Loucy (cell line): Measurements from ENCODE around the gene DYRK1B.
"Not testable (repeated sequence)": the region's sequence is repeated elsewhere in the genome, so short reads cannot be mapped to it uniquely, and the experiment has no call there.

Experiments used
- H2AFZ ChIP-seq: fragments of 200-600 bp; sonication (generic); 2 replicates; pipeline ENCODE4 v1.6.0; 2016; ENCODE audit warnings: antibody characterized with exemption, mild to moderate bottlenecking, low read length, moderate library complexity
- H3F3A ChIP-seq: fragments of 200-600 bp; 2 replicates; pipeline ENCODE4 v1.6.0; 2016; ENCODE audit warnings: antibody characterized with exemption, low read depth, mild to moderate bottlenecking
- H3K27me3 ChIP-seq: fragments of 200-600 bp; sonication (generic); 2 replicates; pipeline ENCODE4 v1.6.1; 2014; ENCODE audit warnings: low read length, mild to moderate bottlenecking; ENCODE audit not compliant: insufficient read depth, poor library complexity, severe bottlenecking
- H3K36me3 ChIP-seq: fragments of 200-600 bp; sonication (generic); 2 replicates; pipeline ENCODE4 v1.6.1; 2016; ENCODE audit warnings: low read length; ENCODE audit not compliant: insufficient read depth
- H3K4me1 ChIP-seq: fragments of 200-600 bp; sonication (generic); 2 replicates; pipeline ENCODE4 v1.5.1; 2014; ENCODE audit warnings: low read length, mild to moderate bottlenecking; ENCODE audit not compliant: insufficient read depth, poor library complexity, severe bottlenecking
- H3K4me2 ChIP-seq: fragments of 200-600 bp; sonication (generic); 2 replicates; pipeline ENCODE4 v1.6.0; 2014; ENCODE audit warnings: antibody characterized with exemption, low read length, low read depth, mild to moderate bottlenecking; ENCODE audit not compliant: poor library complexity, severe bottlenecking
- H3K4me3 ChIP-seq: fragments of 200-600 bp; sonication (generic); 2 replicates; pipeline ENCODE4 v1.5.1; 2014; ENCODE audit warnings: low read length, mild to moderate bottlenecking, mixed read lengths; ENCODE audit not compliant: poor library complexity, severe bottlenecking
- H3K79me2 ChIP-seq: fragments of 200-600 bp; sonication (generic); 2 replicates; pipeline ENCODE4 v1.6.1; 2014; ENCODE audit warnings: low read length; ENCODE audit not compliant: insufficient read depth
- H3K9ac ChIP-seq: fragments of 200-600 bp; sonication (generic); 2 replicates; pipeline ENCODE4 v1.6.0; 2014; ENCODE audit warnings: mild to moderate bottlenecking, low read depth, low read length, moderate library complexity; ENCODE audit not compliant: poor library complexity, severe bottlenecking
- H3K9me2 ChIP-seq: fragments of 200-600 bp; sonication (generic); replicated peaks from 2 replicates; pipeline ENCODE4 v1.6.1; 2016; ENCODE audit warnings: low read depth, low read length, mixed read lengths
- H3K9me3 ChIP-seq: fragments of 200-600 bp; sonication (generic); 2 replicates; pipeline ENCODE4 v1.6.1; 2014; ENCODE audit warnings: mild to moderate bottlenecking, antibody characterized with exemption, low read length, low read depth; ENCODE audit not compliant: insufficient read depth
- H4K20me1 ChIP-seq: fragments of 200-600 bp; sonication (generic); 2 replicates; pipeline ENCODE4 v1.6.0; 2014; ENCODE audit warnings: antibody characterized with exemption, low read length, mild to moderate bottlenecking; ENCODE audit not compliant: insufficient read depth, poor library complexity, severe bottlenecking
- CTCF ChIP-seq: fragments of 200-600 bp; sonication (generic); conservative IDR thresholded peaks from 2 replicates; pipeline ENCODE4 v1.5.1; 2014; ENCODE audit warnings: mild to moderate bottlenecking, antibody characterized with exemption, low read length
- EZH2phosphoT487 ChIP-seq: fragments of 200-600 bp; IDR thresholded peaks from 2 replicates; pipeline ENCODE4 v1.6.1; 2018; ENCODE audit warnings: antibody characterized with exemption, mild to moderate bottlenecking, moderate library complexity, borderline replicate concordance

Gene DYRK1B

GRCh38 chr19:39833464-39834286 lies at the start of gene DYRK1B:
DYRK1B (minus strand) TSS chr19:39834162; CDS start chr19:39831867, 2,295 bp downstream.
- Histone ChIP-seq H3K9me3 (no peaks in the 10 kb centered on the region), H3K27me3 (no peaks in the 10 kb centered on the region), H3K4me2 (peak within 1 kb of the TSS; percentile 78), H3K36me3 (peaks cover 62% of the 10 kb centered on the region; the same call in 1 of the 2 replicates), H2AFZ (peak within 1 kb of the TSS; percentile 84), H4K20me1 (no peaks in the 10 kb centered on the region), H3K4me1 (peaks cover 13% of the 10 kb centered on the region), H3K4me3 (peak within 1 kb of the TSS; percentile 79), H3K79me2 (peaks cover 21% of the 10 kb centered on the region; the same call in 1 of the 2 replicates), H3K9me2 (no peaks in the 10 kb centered on the region), H3K9ac (peak within 1 kb of the TSS; percentile 80), H3F3A (0 out of 2 replicates have a peak, but pooled peaks cover 3% of the 10 kb centered on the region)
- no peak for TF ChIP-seq EZH2phosphoT487
- no peak for TF ChIP-seq CTCF

DNA sequence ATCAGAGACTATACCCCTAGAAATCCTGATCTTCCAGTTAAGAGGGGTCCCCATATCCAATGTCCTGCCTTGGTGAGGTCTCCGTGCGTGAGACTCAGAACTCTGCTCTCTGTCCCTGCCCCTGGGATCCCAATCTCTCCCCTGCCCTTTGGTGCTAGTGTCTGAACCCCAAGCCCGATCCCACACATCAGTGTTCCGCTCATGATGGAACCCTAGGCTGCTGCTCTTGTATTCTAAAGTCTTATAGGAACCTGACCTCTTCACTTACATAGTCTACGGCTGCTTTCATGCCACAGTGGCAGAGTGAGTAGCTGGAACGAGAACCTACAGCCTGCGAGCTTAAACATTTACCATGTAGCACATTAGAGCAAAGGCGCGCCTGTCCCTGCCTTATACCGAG lies 48.7 kb upstream of the DYRK1B start:
- H3K27me3 ChIP-seq, H3K4me1 ChIP-seq, H3K79me2 ChIP-seq, H3K4me2 ChIP-seq, H3K36me3 ChIP-seq, H3F3A ChIP-seq, H2AFZ ChIP-seq, H3K9me2 ChIP-seq, H3K9ac ChIP-seq, H3K4me3 ChIP-seq, H4K20me1 ChIP-seq, H3K9me3 ChIP-seq: not testable (repeated sequence)

- TF ChIP-seq CTCF: peak; percentile 53
- H3K9me2 ChIP-seq, H3K27me3 ChIP-seq, H2AFZ ChIP-seq, H3K4me1 ChIP-seq, H3K4me2 ChIP-seq, H3K9me3 ChIP-seq, H3K36me3 ChIP-seq, H3K4me3 ChIP-seq, H3K79me2 ChIP-seq, H3K9ac ChIP-seq, H3F3A ChIP-seq, H4K20me1 ChIP-seq: not testable (repeated sequence)
These were observed 47.6 kb upstream of the DYRK1B start for GRCh38 chr19:39881495-39882110.

GRCh38 chr19:39880241-39880640 lies 46.3 kb upstream of the DYRK1B start:
- not testable (repeated sequence) for H3K27me3 ChIP-seq, H3F3A ChIP-seq, H3K4me3 ChIP-seq, H3K36me3 ChIP-seq, H2AFZ ChIP-seq, H3K79me2 ChIP-seq, H3K9ac ChIP-seq, H3K9me2 ChIP-seq, H3K9me3 ChIP-seq, H3K4me1 ChIP-seq, H3K4me2 ChIP-seq, H4K20me1 ChIP-seq

- not testable (repeated sequence) for H3K79me2 ChIP-seq, H3K4me2 ChIP-seq, H3K4me1 ChIP-seq, H3K27me3 ChIP-seq, H3K9ac ChIP-seq, H3F3A ChIP-seq, H3K4me3 ChIP-seq, H3K9me3 ChIP-seq, H4K20me1 ChIP-seq, H3K9me2 ChIP-seq, H3K36me3 ChIP-seq, H2AFZ ChIP-seq
These were observed 45.8 kb upstream of the DYRK1B start for GRCh38 chr19:39879796-39880195.

- H2AFZ ChIP-seq, H3K9me2 ChIP-seq, H4K20me1 ChIP-seq, H3K9ac ChIP-seq, H3K27me3 ChIP-seq, H3F3A ChIP-seq, H3K4me1 ChIP-seq, H3K36me3 ChIP-seq, H3K4me2 ChIP-seq, H3K4me3 ChIP-seq, H3K79me2 ChIP-seq, H3K9me3 ChIP-seq: not testable (repeated sequence)
These were observed 44.9 kb upstream of the DYRK1B start for GRCh38 chr19:39878866-39879265.
